GM12873 (cell line): Measurements from ENCODE around the gene SLIT3.
A peak's percentile ranks its signal among the peaks of the same experiment; 100 is the strongest.

Source experiments
- CTCF ChIP-seq: IDR thresholded peaks from 2 replicates; pipeline ENCODE4 v1.5.1; 2012; ENCODE audit warnings: low read depth, mild to moderate bottlenecking, moderate library complexity, low read length, control low read depth; ENCODE audit not compliant: insufficient read depth; ENCODE audit errors: missing control alignments

SLIT3 gene

GRCh38 chr5:169307646-169308045, 6.7 kb upstream of the SLIT3 start:
- TF ChIP-seq CTCF = no peak

GRCh38 chr5:169305366-169305765, 4.4 kb upstream of the SLIT3 start:
- no peak for TF ChIP-seq CTCF

GRCh38 chr5:169304175-169304574, 3.2 kb upstream of the SLIT3 start:
- TF ChIP-seq CTCF = no peak

GRCh38 chr5:169303119-169303515, 2.2 kb upstream of the SLIT3 start:
- TF ChIP-seq CTCF = no peak

- TF ChIP-seq CTCF = peak; percentile 95
Observed at GRCh38 chr5:169302491-169303118, 1.7 kb upstream of the SLIT3 start.

- TF ChIP-seq CTCF = no peak
Observed at GRCh38 chr5:169301986-169302385, 1.0 kb upstream of the SLIT3 start.

- TF ChIP-seq CTCF = no peak
Observed at GRCh38 chr5:169301386-169301934, 521 bp upstream of the SLIT3 start.
